SHP77 treated with DMSO at 0.1 percent for 48 hours (cell line): ENCODE results near the gene C1orf105.
"Not testable (repeated sequence)": the region's sequence is repeated elsewhere in the genome, so short reads cannot be mapped to it uniquely, and the experiment has no call there.

Source experiments
- DNase-seq: peaks from one replicate; lab custom pipeline; 2025; lab: John Stamatoyannopoulos, UW

C1orf105 gene

GRCh38 chr1:172487550-172487949 is 67.1 kb downstream of the C1orf105 start:
- DNase-seq: no peak

DNA sequence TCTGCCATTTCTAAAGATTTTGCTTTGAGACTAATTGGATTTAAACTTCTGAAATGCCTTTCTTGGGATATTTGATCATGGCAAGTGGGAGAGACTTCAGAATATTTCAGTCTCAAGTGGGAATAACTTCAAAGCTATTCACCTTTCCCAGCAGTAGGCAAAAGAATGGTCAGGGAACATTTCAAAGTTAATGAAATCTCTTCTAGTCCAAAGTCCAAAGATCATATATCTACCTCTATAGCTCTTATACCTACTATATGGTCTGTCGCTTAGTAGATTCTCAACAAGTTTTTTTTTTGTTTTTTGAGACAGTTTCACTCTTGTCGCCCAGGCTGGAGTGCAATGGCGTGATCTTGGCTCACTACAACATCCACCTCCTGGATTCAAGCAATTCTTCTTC is 67.9 kb downstream of the C1orf105 start:
- no peak for DNase-seq

- DNase-seq: no peak
Measured at GRCh38 chr1:172489847-172490246, 69.4 kb downstream of the C1orf105 start.

- DNase-seq: no peak
Measured at GRCh38 chr1:172492421-172492820, 71.9 kb downstream of the C1orf105 start.

DNA sequence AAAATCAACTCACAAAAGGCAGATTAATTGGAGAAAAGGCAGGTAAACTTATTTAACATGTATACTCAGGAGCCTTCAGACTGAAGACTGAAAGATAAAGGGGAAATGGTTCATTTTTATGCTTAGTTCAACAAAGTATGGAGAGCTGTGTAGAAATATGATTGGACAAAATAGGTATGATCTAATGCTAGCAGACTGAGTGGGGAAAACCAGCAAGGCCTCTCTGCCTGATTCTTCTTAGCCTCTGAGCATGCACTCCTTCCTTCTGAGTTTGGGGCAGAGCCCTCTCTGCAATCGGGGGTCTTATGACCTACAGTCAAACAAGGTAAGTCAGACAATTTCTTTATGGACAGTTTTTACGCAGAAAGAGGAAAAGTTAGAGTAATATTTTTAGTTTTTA is 73.7 kb downstream of the C1orf105 start:
- DNase-seq: no peak

- DNase-seq: not testable (repeated sequence)
Measured at GRCh38 chr1:172496127-172496526, 75.6 kb downstream of the C1orf105 start.

- no peak for DNase-seq
Measured at GRCh38 chr1:172496678-172497077, 76.2 kb downstream of the C1orf105 start.

- no peak for DNase-seq
Measured at GRCh38 chr1:172497230-172497629, 76.7 kb downstream of the C1orf105 start.

DNA sequence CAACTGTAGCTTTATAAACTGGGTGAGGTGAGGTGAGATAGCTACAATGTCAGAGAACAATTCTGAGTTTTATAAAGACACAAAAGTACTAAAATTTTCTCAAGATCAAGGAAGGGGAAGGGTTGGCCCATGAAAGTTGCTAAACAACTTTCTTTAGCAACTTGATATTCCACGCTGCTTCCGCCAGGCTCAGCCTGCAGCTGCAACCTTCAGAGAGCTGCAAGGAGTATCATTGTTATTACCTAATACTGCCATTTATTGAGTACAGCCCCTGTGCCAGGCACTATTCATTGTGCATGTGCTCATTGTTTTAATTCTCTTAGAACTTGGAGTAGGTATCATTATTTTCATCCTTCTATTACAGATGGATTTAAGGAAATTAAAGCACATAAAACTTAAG is 78.4 kb downstream of the C1orf105 start:
- no peak for DNase-seq

DNA sequence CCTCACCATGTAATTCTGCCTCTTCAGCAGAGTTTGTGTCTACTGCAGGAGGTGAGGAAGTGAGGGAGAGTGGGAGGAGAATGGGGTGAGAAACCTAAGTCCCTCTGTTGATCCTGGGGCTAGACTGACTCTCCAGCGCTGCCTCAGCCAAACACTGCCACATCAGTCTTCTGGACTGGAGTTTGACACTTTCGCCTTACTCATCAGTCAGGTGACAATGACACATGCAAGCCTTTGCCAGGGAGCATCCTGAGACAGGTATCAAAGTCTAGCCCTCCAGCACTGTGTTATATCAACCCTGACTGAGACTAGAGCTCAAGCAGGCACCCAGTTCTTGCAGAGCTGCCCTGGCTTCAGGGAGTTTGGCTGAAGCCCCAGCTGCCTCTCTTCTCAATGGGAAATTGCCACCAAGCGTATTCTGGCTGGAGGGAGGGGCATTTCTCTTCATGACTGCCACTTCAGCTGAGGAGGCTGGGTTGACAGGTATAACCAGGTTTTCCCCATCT is 79.2 kb downstream of the C1orf105 start:
- no peak for DNase-seq

DNA sequence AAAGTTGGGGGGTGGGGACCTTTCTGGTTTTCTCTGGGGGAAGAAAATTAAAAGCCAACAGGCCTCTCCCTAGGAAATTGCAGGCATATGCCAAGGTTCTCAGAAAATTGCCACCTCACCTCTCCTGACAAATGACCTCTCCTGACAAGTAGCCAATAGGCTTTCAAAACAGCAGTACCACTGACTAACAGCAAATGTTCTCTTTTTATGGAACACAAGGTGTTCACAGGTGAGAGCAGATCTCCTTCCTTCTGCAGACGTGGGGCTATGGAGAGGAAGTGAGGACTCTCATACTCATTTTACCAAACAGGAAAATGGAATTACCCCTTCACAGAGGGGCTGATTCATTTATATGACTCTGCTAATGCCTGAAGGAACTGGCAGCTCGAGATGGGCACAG is 79.7 kb downstream of the C1orf105 start:
- no peak for DNase-seq

GRCh38 chr1:172507741-172508140 is 87.3 kb downstream of the C1orf105 start:
- no peak for DNase-seq

DNA sequence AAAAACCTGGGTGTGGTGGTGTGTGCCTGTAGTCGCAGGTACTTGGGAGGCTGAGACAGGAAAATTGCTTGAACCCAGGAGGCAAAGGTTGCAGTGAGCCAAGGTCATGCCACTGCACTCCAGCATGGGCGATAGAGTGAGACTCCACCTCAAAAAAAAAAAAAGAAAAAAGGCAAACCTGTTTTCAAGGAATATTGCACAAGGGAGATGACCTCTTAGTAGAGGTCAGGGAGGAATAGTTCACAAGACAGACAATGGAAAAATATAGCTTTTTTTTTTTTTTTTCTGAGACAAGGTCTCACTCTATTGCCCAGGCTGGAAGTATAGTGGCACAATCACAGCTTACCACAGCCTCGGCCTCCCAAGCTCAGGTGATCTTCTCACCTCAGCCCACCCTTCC is 90.0 kb downstream of the C1orf105 start:
- no peak for DNase-seq

DNA sequence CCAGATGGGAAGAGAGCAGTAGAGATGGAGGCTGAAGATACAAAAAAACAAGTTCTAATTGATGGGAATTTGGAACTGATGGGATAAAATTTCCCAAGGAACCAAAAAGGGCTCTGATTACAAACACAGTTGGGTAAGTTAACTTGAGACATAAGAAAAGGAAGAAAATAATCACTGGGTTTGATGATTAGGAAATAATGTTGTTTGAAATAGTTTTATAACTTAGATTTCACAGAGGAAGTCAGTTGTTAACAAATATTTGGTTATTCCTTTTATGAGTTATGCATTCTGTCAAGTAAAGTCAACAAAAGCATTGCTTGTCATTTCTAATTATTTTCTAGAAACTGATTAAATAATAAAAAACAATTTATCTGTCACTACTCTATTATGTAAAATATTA is 92.1 kb downstream of the C1orf105 start:
- DNase-seq: no peak

- no peak for DNase-seq
Measured at GRCh38 chr1:172513479-172513878, 93.0 kb downstream of the C1orf105 start.

- DNase-seq: no peak
Measured at GRCh38 chr1:172514108-172514507, 93.6 kb downstream of the C1orf105 start.

DNA sequence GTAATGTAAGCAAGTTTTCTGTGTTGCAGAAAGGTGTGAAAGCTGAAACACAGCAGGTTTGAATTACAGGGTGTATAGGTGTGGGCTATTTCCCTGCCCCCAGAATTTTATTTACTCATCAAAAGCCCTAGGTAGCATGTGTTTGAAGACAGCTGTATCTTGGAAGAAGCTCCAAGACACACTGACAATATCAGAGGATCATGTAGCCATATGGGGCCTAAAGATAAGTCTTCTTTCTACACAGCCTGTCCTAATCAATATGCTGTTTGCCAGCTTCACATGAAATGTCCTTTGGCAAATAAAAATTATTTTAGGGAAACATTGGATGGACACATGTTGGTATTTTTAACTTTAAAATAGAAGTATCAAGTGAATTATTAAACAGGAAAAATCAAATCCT is 95.0 kb downstream of the C1orf105 start:
- DNase-seq: no peak

- DNase-seq: no peak
Measured at GRCh38 chr1:172515927-172516326, 95.4 kb downstream of the C1orf105 start.

DNA sequence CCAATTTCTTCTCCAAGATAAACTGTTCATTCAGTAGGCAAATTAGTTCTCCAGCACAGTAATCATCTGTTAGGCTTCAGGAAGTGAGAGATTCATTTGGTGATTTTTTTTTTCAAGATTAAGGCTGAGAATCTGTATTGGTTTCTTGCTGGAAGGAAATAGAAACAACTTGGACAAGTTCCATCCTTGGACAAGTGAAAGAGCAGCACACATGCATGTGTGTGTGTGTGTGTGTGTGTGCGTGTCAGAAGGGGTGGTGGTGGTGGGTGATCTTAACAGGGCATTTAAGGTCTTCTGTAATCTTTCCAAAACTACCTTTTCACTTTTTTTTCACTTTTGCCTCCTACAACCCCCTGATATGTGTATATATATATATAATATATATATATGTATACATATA is 96.6 kb downstream of the C1orf105 start:
- no peak for DNase-seq

GRCh38 chr1:172517545-172517944 is 97.1 kb downstream of the C1orf105 start:
- no peak for DNase-seq
